Measurements from ENCODE around the gene TBX1. TPM values are rescaled to one million over a fixed set of nuclear protein-coding genes. Genes with fewer than 3 reads are reported as not detected.

The TBX1 gene
- total RNA-seq, 4 donors from 2014 or later: 0.65 to 2.7 TPM; not detected in 2

GRCh38 chr22:19764636-19765476 is 4.3 kb downstream of the TBX1 start:
- no peak for DNase-seq (ENCODE audit: low spot score)
- TF ChIP-seq CTCF (IDR thresholded peaks at IDR 0.05): no peak
- no peak for ATAC-seq (ENCODE audit: low FRiP score)

- DNase-seq (ENCODE audit: low spot score) (no peak), ATAC-seq (ENCODE audit: low FRiP score) (no peak)
- TF ChIP-seq CTCF (IDR thresholded peaks at IDR 0.05): no peak
Observed at GRCh38 chr22:19765477-19766239, 5.1 kb downstream of the TBX1 start.

GRCh38 chr22:19766240-19766510 is 5.6 kb downstream of the TBX1 start:
- TF ChIP-seq CTCF (IDR thresholded peaks at IDR 0.05): no peak
- DNase-seq (ENCODE audit: low spot score): no peak
- no peak for ATAC-seq (ENCODE audit: low FRiP score)

GRCh38 chr22:19766511-19767426 is 6.2 kb downstream of the TBX1 start:
- DNase-seq (ENCODE audit: low spot score) (no peak), ATAC-seq (ENCODE audit: low FRiP score) (no peak)
- no peak for TF ChIP-seq CTCF (IDR thresholded peaks at IDR 0.05)

GRCh38 chr22:19767427-19768341 is 7.1 kb downstream of the TBX1 start:
- TF ChIP-seq CTCF (IDR thresholded peaks at IDR 0.05): no peak
- ATAC-seq (ENCODE audit: low FRiP score) (no peak), DNase-seq (ENCODE audit: low spot score) (no peak)

GRCh38 chr22:19769393-19769715 is 8.8 kb downstream of the TBX1 start:
- no peak for TF ChIP-seq CTCF (IDR thresholded peaks at IDR 0.05)
- DNase-seq (ENCODE audit: low spot score): no peak
- ATAC-seq (ENCODE audit: low FRiP score): no peak

Data from omental fat pad (tissue), 4 donors.